ENCODE measurements around the gene TENT4A.
"Not testable (repeated sequence)": the region's sequence is repeated elsewhere in the genome, so short reads cannot be mapped to it uniquely, and the experiment has no call there.

Gene TENT4A

GRCh38 chr5:6768590-6769230 is 55.5 kb downstream of the TENT4A start:
- no peak for DNase-seq (ENCODE audit: low read depth, low spot score)

GRCh38 chr5:6770826-6771607 is 57.8 kb downstream of the TENT4A start:
- DNase-seq (ENCODE audit: low read depth, low spot score): no peak

GRCh38 chr5:6772886-6773285 is 59.7 kb downstream of the TENT4A start:
- DNase-seq (ENCODE audit: low read depth, low spot score): no peak

GRCh38 chr5:6773342-6774035 is 60.3 kb downstream of the TENT4A start:
- no peak for DNase-seq (ENCODE audit: low read depth, low spot score)

GRCh38 chr5:6774207-6774606 is 61.0 kb downstream of the TENT4A start:
- not testable (repeated sequence) for DNase-seq (ENCODE audit: low read depth, low spot score)

GRCh38 chr5:6774721-6775204 is 61.5 kb downstream of the TENT4A start:
- DNase-seq (ENCODE audit: low read depth, low spot score): no peak

- no peak for DNase-seq (ENCODE audit: low read depth, low spot score)
These were observed 62.3 kb downstream of the TENT4A start for GRCh38 chr5:6775571-6775970.

GRCh38 chr5:6780802-6781391 is 67.7 kb downstream of the TENT4A start:
- no peak for DNase-seq (ENCODE audit: low read depth, low spot score)

GRCh38 chr5:6781716-6782115 is 68.5 kb downstream of the TENT4A start:
- DNase-seq (ENCODE audit: low read depth, low spot score): peak; percentile 28

GRCh38 chr5:6783787-6784186 is 70.6 kb downstream of the TENT4A start:
- DNase-seq (ENCODE audit: low read depth, low spot score): no peak

- DNase-seq (ENCODE audit: low read depth, low spot score): no peak
These were observed 71.2 kb downstream of the TENT4A start for GRCh38 chr5:6784481-6784880.

GRCh38 chr5:6785161-6785860 is 72.1 kb downstream of the TENT4A start:
- DNase-seq (ENCODE audit: low read depth, low spot score): no peak

- no peak for DNase-seq (ENCODE audit: low read depth, low spot score)
These were observed 72.6 kb downstream of the TENT4A start for GRCh38 chr5:6785861-6786180.

GRCh38 chr5:6786786-6787495 is 73.7 kb downstream of the TENT4A start:
- no peak for DNase-seq (ENCODE audit: low read depth, low spot score)

- no peak for DNase-seq (ENCODE audit: low read depth, low spot score)
These were observed 74.7 kb downstream of the TENT4A start for GRCh38 chr5:6787941-6788340.

- DNase-seq (ENCODE audit: low read depth, low spot score): no peak
These were observed 75.2 kb downstream of the TENT4A start for GRCh38 chr5:6788439-6788838.

- DNase-seq (ENCODE audit: low read depth, low spot score): no peak
These were observed 75.9 kb downstream of the TENT4A start for GRCh38 chr5:6788956-6789649.

- DNase-seq (ENCODE audit: low read depth, low spot score): no peak
These were observed 77.2 kb downstream of the TENT4A start for GRCh38 chr5:6790346-6790865.

GRCh38 chr5:6791031-6791430 is 77.8 kb downstream of the TENT4A start:
- no peak for DNase-seq (ENCODE audit: low read depth, low spot score)

GRCh38 chr5:6792376-6792775 is 79.1 kb downstream of the TENT4A start:
- no peak for DNase-seq (ENCODE audit: low read depth, low spot score)

Data from astrocyte of the hippocampus (primary cell).